GM21619 (cell line): ENCODE data around the gene LIX1.
"Not testable (repeated sequence)": the region's sequence is repeated elsewhere in the genome, so short reads cannot be mapped to it uniquely, and the experiment has no call there.

Source experiments
- ATAC-seq: cut with Tn5 transposase; IDR thresholded peaks from one replicate; pipeline ENCODE4 v1.9.1; 2021; ENCODE audit not compliant: unreplicated experiment

Gene LIX1

DNA sequence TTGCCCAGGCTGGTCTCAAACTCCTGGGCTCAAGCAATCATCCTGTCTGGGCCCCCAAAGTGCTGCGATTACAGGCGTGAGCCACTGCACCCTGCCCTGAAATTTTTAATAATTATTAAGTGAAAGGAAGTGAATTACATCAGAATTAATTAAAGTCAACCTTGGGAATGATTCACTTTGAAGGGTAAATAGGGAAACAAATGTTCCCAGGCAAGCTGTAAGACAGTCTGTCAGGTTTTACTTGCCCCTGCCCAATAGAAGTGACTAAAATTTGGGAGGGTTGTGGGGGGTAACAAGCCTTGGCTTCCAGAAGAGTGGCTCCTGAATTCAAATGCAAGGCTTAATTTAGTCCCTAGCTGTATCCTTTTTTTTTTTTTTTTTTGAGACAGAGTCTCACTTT lies 1.3 kb upstream of the LIX1 start:
- no peak for ATAC-seq

- ATAC-seq: no peak
Observed at GRCh38 chr5:97141539-97141938, 872 bp downstream of the LIX1 start.

DNA sequence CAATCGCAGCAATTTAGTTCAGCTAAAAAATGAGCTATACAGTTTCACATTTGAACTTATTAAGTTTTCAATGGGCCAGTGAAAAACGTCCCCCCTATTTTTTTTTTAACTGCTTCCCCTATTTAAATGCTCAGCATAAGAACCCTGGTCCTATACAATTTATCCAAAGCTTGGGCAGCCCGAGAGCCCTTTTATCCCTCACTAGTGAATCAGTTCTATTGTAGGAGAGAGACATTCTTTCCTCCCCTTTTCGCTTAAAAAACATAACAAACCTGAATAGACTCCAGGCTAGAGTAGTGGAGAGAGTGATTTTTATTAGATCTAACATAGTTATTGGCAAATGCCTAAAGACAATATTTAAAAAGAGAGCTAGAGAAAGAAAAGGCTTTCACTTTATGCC lies 1.4 kb downstream of the LIX1 start:
- ATAC-seq: no peak

DNA sequence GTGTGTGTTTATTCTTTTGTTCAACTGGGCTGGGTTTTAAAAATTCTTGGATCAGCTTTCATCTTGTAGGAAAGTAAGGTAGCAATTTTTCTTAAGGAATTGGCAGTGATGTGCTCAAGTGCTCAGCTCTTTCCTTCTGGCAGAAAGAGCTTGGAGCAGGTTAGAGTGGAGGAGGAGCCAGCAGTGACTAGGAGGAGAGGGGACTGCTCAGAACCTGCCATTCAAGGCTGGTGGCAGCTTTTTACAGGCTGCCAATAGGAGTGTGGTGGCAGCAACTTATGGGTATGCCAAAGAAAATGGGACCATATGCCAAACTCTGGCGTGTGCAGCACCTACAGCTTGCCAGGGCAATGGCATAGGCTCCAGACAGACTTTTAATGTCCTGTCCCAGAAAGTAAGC lies 2.2 kb downstream of the LIX1 start:
- ATAC-seq: not testable (repeated sequence)

DNA sequence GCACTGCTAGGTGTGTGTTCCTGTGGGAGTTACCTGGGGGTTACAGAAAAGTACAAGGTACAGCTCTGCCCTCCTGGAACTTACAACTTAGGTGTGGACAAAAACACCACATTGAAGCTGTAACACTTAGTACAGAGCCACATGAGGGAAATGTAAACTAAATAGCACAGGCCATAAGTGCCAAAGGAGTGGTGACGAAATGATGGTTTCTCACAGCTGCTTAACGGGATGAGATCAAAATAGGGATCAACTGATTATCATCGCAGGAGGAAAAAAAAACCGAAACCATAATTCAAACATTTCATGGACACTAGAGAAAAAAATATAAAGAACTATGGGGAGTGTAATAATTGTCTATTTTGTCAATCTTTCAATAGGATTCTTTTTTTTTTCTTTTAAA lies 5.9 kb downstream of the LIX1 start:
- no peak for ATAC-seq

- ATAC-seq: no peak
Observed at GRCh38 chr5:97135868-97136267, 6.5 kb downstream of the LIX1 start.

GRCh38 chr5:97134634-97135033 lies 7.8 kb downstream of the LIX1 start:
- ATAC-seq: no peak

- no peak for ATAC-seq
Observed at GRCh38 chr5:97133101-97133500, 9.3 kb downstream of the LIX1 start.

DNA sequence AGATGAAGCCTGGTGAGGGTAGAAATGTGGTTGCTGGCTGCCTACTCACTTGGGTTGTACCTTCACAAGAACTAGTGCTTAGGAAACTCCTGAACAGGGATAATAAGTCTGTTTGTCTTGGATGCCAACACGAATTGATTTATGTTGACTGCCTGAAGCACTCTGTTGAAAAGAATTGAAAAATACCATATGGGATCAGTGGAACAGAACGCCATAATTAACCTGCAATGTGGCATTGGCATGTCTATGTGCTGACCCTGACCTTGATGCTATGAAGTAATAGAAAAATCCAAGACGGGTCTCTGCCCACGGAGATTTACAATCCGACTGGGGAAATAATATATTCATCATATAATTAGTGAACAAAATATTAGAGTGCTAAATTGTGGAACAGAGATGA lies 10.5 kb downstream of the LIX1 start:
- ATAC-seq: no peak

DNA sequence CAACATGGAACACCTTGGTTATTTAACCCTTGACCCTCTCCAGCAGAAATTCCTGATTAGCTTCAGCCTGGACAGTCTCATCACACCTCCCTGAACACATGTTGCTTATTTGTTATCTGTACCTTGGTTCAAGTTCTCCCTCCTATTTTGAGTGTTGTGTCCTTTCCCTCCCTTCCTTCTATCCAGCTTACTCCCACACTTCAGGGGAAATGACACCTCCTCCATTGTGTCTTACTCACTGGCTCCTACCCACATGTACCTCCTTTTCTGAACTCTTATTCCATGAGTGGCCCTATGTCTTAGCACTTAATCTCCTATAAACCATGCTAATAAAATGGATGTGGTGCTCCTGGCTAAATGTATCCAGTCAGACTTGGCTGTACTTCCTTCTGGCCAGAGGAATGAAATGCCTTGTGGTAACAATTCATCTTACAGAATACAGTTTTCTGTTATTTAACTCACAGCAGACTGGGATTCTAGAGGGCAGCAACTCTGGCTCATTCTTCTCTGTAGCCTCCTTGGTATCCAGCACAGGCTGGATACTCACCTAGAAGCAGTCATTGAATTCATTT lies 11.2 kb downstream of the LIX1 start:
- no peak for ATAC-seq

GRCh38 chr5:97127727-97128126 lies 14.7 kb downstream of the LIX1 start:
- no peak for ATAC-seq

- ATAC-seq: no peak
Observed at GRCh38 chr5:97125125-97125683, 17.2 kb downstream of the LIX1 start.

DNA sequence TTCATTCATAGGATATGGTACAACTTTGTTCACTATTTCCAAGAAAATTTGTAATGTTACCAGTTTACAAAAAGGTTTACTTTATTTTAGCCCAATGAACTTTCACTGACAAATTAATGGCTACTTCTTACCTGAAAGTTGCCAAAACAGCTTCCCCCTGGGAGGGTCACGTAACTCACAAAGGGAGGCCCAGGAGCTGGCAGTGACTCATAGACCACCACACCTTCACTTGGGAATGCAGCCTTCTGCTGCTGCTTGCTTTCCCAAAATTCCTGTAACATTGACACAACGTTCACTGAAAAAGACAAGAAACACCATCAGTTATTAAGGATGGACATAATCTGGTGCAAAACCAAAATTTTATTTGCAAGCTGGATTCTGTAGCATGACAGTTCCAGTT lies 18.1 kb downstream of the LIX1 start:
- ATAC-seq: no peak

- ATAC-seq: no peak
Observed at GRCh38 chr5:97121848-97122247, 20.6 kb downstream of the LIX1 start.

- ATAC-seq: no peak
Observed at GRCh38 chr5:97120195-97120594, 22.2 kb downstream of the LIX1 start.

DNA sequence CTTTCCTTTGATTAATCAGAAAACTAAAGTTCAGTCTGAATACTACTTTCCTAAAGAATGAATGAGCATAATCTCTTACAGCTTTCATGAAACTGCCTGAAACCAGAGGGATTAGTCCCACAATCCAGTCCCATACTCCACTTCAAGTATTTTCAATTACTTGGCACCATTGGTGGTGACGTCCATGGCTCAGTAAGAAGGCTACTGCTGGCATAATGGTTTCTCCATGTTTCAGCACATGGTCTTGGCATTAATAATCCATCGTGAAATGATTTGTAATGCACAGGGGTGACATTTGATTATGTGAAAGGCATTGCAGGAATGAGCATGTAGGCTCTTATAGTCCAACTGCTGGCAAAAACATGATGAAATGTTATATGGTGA lies 23.4 kb downstream of the LIX1 start:
- ATAC-seq: no peak

DNA sequence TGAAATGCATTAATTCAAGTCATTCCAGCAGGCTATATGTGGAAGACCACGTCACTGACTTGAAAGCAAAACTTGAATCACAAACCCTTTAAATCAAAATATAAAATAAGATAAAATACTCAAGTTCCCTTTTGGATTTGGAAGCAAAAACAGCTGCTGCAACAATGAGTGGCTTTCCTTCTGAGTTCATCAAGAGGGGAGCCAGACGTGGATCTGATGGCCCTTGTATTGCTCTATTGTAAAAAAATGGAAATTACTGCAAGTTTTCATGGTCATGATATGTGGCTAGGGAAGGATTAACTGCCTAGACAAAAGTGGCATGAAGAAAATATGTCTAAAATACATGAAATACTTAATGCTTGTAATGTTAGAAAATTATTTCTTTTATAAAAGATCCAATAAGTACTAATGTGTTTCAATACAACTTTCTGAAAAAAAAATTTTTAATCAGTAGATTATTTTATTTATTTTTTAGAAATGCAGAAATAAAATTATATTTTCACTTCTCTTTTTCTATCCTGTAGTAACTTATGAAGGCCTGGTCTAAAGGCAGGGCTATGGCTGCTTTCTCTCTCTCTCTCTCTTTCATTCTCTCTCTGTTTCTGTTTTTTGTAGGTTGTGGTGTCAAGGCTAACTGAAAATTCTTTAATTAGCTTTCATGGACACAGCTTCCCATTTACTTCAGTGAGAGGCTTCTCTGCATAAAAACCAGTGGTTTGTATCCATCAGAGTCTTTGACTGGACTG lies 24.0 kb downstream of the LIX1 start:
- no peak for ATAC-seq

GRCh38 chr5:97115932-97116331 lies 26.5 kb downstream of the LIX1 start:
- ATAC-seq: no peak

DNA sequence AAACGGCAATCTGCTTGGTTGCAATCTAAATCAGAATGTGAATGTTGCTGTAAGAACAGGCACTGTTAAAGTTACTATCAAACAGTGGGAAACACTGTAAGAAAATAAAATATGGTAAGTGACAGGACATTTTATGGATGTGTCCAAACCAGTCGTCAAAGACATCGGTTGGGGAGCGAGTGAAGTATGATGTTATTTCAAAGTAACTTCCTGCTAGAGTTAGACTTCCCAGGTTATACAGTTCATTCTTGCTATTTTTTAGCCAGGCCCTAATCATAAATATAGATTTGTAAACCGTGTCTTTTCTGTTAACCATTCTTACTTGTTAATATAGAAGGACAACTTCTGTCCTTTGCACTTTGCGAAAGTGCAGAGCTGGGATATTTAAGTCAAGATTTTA lies 30.2 kb downstream of the LIX1 start:
- ATAC-seq: no peak

DNA sequence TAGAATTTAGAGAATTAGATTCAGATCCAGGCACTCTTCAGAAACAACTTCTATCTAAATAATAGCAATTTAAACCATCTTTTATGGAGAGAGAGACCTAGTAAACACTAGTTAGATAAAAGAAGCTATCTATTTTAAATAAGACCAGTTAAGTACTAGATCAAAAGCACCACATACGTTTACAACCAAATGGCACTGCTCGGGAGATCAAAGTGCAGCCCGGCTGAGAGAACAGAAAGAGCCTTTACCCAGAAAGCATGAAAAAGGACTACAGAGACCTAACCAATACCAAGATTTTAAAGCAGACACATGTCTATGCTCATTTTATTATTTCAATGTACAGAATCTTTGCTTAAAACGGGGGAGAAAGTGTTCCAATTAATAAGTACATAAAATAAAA lies 30.8 kb downstream of the LIX1 start:
- ATAC-seq: no peak

DNA sequence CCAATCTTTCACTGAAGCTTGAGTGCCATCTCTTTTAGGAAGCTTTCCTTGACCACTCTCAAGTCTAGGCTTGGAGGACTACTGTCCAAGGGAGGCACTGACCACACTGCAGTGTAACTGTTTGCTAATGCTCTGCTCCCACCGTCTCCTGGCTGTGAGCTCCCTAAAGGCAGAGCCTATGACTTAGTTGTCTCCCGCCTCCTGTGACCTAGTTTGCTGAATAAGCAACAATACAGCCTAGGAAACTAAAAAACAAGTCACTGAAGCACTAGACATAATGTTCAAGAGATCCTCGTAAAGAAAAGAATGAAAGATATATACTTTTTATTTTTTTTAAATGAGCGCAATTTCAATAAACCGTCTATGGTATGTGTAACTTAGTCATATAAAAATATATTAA lies 31.4 kb downstream of the LIX1 start:
- ATAC-seq: no peak

DNA sequence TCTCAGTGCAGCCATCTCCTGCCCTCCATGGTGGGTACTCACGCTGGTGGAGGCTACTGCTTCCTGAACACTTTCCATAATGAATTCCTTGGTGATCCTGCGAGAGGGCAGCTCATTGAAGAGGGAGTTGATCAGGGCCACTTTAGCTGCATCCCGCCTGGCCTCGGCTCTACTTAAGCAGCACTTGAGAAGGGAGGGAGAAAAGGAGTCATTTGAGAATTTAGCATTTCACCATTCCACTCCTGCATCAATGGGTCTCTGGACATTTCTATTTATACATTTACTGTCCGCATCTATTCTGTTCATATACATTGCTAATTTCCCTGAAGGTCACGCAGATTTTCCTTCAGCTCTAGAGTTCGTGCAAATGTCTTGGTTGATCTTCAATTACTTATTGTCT lies 35.1 kb downstream of the LIX1 start:
- ATAC-seq: no peak

DNA sequence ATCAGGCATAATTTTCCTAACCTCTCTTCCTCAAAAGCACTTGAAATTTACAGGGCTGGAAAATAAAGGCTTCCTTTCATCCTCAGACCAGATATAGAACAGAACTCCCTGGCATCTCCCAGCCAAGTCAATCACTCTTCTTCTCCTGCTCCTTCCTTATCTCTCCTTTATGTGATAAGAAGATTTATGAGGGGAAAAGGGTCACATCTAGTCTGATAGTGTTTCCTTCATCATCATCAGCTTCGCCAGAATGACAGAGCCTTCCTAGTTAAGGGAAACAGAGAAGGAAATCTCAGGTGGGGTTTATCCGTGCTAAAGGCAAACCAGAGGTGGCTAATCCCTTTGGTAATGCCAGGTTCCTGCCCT lies 36.2 kb downstream of the LIX1 start:
- ATAC-seq: no peak
